HepG2 (cell line): ENCODE measurements around the gene FASLG. TPM values are rescaled to one million over a fixed set of nuclear protein-coding genes. Genes with fewer than 3 reads are reported as not detected.
A peak's percentile ranks its signal among the peaks of the same experiment; 100 is the strongest.

Source experiments
- ATAC-seq: fragments of 200-7000 bp; cut with Tn5 transposase; 3 replicates; pipeline ENCODE4 v1.9.1; 2020; ENCODE audit warnings: mild to moderate bottlenecking, moderate library complexity
- BruUV-seq: library from RNA; stranded (reverse); fragments of 400-500 nt; replicated peaks from 2 replicates; lab custom pipeline; 2021; lab: Mats Ljungman, UMichigan
- CTCF ChIA-PET: fragments of 300-600 bp; formaldehyde crosslinking; extraction: SDS; loops from one replicate; lab custom pipeline; 2021; ENCODE audit warnings: low total read pairs, inconsistent platforms, low intra/inter-chr PET ratio; lab: Yijun Ruan, JAX
- POLR2A ChIA-PET: fragments of 350-600 bp; sonication (Branson Sonifier 250); formaldehyde crosslinking; loops from one replicate; lab custom pipeline; 2020; ENCODE audit warnings: antibody characterized with exemption, inconsistent platforms; lab: Yijun Ruan, JAX
- DNase-seq: peaks from one replicate; pipeline ENCODE4 v3.0.0-alpha.2; 2015; ENCODE audit warnings: low spot score
- FAIRE-seq: peaks from 3 replicates; lab custom pipeline; 2011; peaks lifted over from hg19 to GRCh38; lab: Jason Lieb, UNC
- H2AFZ ChIP-seq: one replicate; pipeline ENCODE4 v1.6.1; 2011; ENCODE audit warnings: low read length, inconsistent platforms
- H3K27ac ChIP-seq: fragments of 300-600 bp; 3 replicates; pipeline ENCODE4 v1.8.0; 2011; ENCODE audit warnings: mixed run types, mild to moderate bottlenecking, mixed read lengths, low read length, inconsistent platforms; ENCODE audit not compliant: insufficient read depth; ENCODE audit errors: extremely low read length
- H3K27me3 ChIP-seq, 2 experiments: fragments of 200-600 bp in 1 of 2; 2 replicates in 1 of 2; 3 replicates in 1 of 2; pipeline versions ENCODE4 v1.6.0 to v1.8.0; 2011; ENCODE audit warnings: low read length in 2 of 2, mild to moderate bottlenecking in 2 of 2, moderate library complexity in 2 of 2, inconsistent platforms in 1 of 2; ENCODE audit not compliant: insufficient read depth in 2 of 2, control insufficient read depth in 1 of 2
- H3K36me3 ChIP-seq, 2 experiments: fragments of 200-600 bp in 1 of 2; replicated peaks in 1 of 2; 2 replicates in 1 of 2; 3 replicates in 1 of 2; pipeline versions ENCODE4 v1.5.1 to v1.8.0; 2011; ENCODE audit warnings: low read length in 2 of 2, inconsistent platforms in 1 of 2; ENCODE audit not compliant: insufficient read depth in 2 of 2, control insufficient read depth in 1 of 2
- H3K4me1 ChIP-seq: 2 replicates; pipeline ENCODE4 v1.5.1; 2012; ENCODE audit warnings: low read length, inconsistent platforms; ENCODE audit not compliant: insufficient read depth
- H3K4me2 ChIP-seq: 2 replicates; pipeline ENCODE4 v1.6.0; 2011; ENCODE audit warnings: low read depth, low read length, inconsistent platforms
- H3K4me3 ChIP-seq, 3 experiments: fragments of 200-600 bp in 1 of 3; sonication (generic), shearing (Covaris generic) in 1 of 3; replicated peaks in 1 of 3; 2 replicates each; pipeline ENCODE4 v1.5.1; 2011 to 2016; ENCODE audit warnings: low read length in 3 of 3, inconsistent platforms in 2 of 3, low read depth in 2 of 3, mild to moderate bottlenecking in 2 of 3, control low read depth in 1 of 3, mixed read lengths in 1 of 3; ENCODE audit not compliant: insufficient read depth in 1 of 3
- H3K79me2 ChIP-seq: one replicate; pipeline ENCODE4 v1.6.1; 2011; ENCODE audit warnings: low read length, inconsistent platforms; ENCODE audit not compliant: insufficient read depth
- H3K9ac ChIP-seq: 2 replicates; pipeline ENCODE4 v1.6.0; 2011; ENCODE audit warnings: mild to moderate bottlenecking, low read depth, low read length, inconsistent platforms; ENCODE audit not compliant: insufficient read depth
- H3K9me3 ChIP-seq: 2 replicates; pipeline ENCODE4 v1.5.1; 2012; ENCODE audit warnings: mild to moderate bottlenecking, low read length
- H4K20me1 ChIP-seq: 2 replicates; pipeline ENCODE4 v1.6.0; 2011; ENCODE audit warnings: inconsistent platforms, mild to moderate bottlenecking, low read length, moderate library complexity; ENCODE audit not compliant: insufficient read depth
- CEBPG ChIP-seq: IDR thresholded peaks from 2 replicates; pipeline ENCODE4 v1.6.1; 2016
- CREB3 ChIP-seq: sonication (generic); formaldehyde crosslinking; IDR thresholded peaks from 2 replicates; pipeline ENCODE4 v1.5.0; 2020; ENCODE audit warnings: missing genetic modification reagents
- TBX3 ChIP-seq: fragments of 450-650 bp; IDR thresholded peaks from 2 replicates; pipeline ENCODE4 v1.6.1; 2017; ENCODE audit warnings: antibody characterized with exemption, mild to moderate bottlenecking, inconsistent platforms, borderline replicate concordance
- ZKSCAN8 ChIP-seq: IDR thresholded peaks from 2 replicates; pipeline ENCODE4 v1.6.1; 2016; ENCODE audit warnings: borderline replicate concordance, missing genetic modification reagents, missing compliant biosample characterization
- WGBS: methylation state at CpG from one replicate; pipeline ENCODE4 v1.1.6; 2017; ENCODE audit warnings: low lambda C conversion rate; 5-methylcytosine and 5-hydroxymethylcytosine counted together
- in situ Hi-C: cut with HindIII; loops from 2 replicates; pipeline ENCODE4 v1.10.0; 2017; ENCODE audit warnings: low pct_unique_long_range_greater_than_20kb; ENCODE audit not compliant: extremely low pct_ligation_motif_present
- intact Hi-C: fragments of 100-400 bp; cut with micrococcal nuclease; formaldehyde crosslinking; loops from one replicate; pipeline ENCODE4 v1.10.0; 2022; ENCODE audit not compliant: unreplicated experiment
- polyA plus RNA-seq, 8 experiments: library from polyadenylated mRNA; depleted of rRNA in 3 of 8; stranded (reverse) in 7 of 8; unstranded in 1 of 8; fragments of >200 nt; fragmentation: Illumina TruSeq in 4 of 8; extraction: Trizol in 4 of 8; gene quantifications; 2 replicates each; pipeline versions ENCODE4 v1.2.1 to v1.2.3, GENCODE V29; 2011 to 2016; ENCODE audit warnings: low read depth in 4 of 8, missing spikeins in 1 of 8, mixed read lengths in 1 of 8; ENCODE audit not compliant: insufficient read depth in 1 of 8
- total RNA-seq, 5 experiments: library from RNA; depleted of rRNA; stranded (reverse); fragments of >200 nt; fragmentation: Illumina TruSeq; extraction: Trizol; gene quantifications; 2 replicates each; pipeline ENCODE4 v1.2.3, GENCODE V29; 2016; ENCODE audit warnings: low read depth in 1 of 5

Gene FASLG
- total and polyA plus RNA-seq, 2 of the 13 experiments (the other 11 are each of a cell fraction or from before 2014, with no cell fraction given): 0.08 TPM; not detected in 1

GRCh38 chr1:172630056-172630818 lies 28.7 kb upstream of the FASLG start:
- no TSS peak for BruUV-seq
- intact Hi-C loops: no loop called here
- no peak for TF ChIP-seq CREB3 (CRISPR knock-in tag)
- 0 out of 2 replicates have a peak, but pooled peaks have one; percentile 5 for TF ChIP-seq CEBPG (CRISPR knock-in tag)
- TF ChIP-seq, all 625 proteins: peak for 1
- H3K9me3 ChIP-seq: no peaks in the 10 kb centered on the region
- DNase-seq (no peak), FAIRE-seq (no peak), ATAC-seq (no peak)
- no peaks in the 10 kb centered on the region for H4K20me1 ChIP-seq
- no peak overlapping the region for H3K4me3 ChIP-seq
- H3K27me3 ChIP-seq: no peaks in the 10 kb centered on the region
- H3K27ac ChIP-seq: no peak overlapping the region
- in situ Hi-C loops: no loop called here
- CTCF ChIA-PET: no interaction called here
- no peak overlapping the region for H3K9ac ChIP-seq
- H3K4me1 ChIP-seq: peaks cover 36% of the 10 kb centered on the region
- POLR2A ChIA-PET: no interaction called here
- H2AFZ ChIP-seq: no peak overlapping the region
- no peaks in the 10 kb centered on the region for H3K79me2 ChIP-seq
- WGBS: 41% methylated on average over 11 of the region's 11 CpGs
- H3K36me3 ChIP-seq: no peaks in the 10 kb centered on the region
- H3K4me2 ChIP-seq: no peak overlapping the region

DNA sequence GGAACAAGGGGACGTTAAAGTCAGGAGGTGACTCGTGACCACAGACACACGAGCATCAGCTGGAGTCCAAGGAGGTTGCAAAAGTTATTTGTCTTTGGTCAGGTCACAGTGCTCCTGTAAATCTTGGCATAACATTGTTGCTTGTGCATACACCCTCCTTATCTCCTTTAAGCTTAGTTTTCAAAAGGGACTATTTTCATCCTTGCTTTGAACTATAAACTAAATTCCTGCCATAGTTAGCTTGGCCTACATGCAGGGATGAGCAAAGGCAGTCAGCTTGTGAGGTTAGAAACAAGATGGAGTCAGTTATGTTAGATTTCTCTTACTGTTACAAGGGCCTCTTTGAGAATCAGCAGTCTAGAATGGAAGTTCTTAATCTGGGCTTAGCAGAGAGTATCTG lies 28.0 kb upstream of the FASLG start:
- in situ Hi-C loops (no loop called here), intact Hi-C loops (no loop called here)
- peak; percentile 8 for DNase-seq
- TF ChIP-seq ZKSCAN8: peak; percentile 79; the same call in 1 of the 2 replicates
- no peak for TF ChIP-seq TBX3
- no peak for ATAC-seq
- WGBS: 0% methylated on average over 3 of the region's 3 CpGs
- Histone ChIP-seq H3K27ac (no peak overlapping the region), H2AFZ (no peak overlapping the region), H3K79me2 (no peaks in the 10 kb centered on the region), H3K9ac (no peak overlapping the region), H3K4me3 (no peak overlapping the region), H3K4me1 (peaks cover 36% of the 10 kb centered on the region), H3K9me3 (no peaks in the 10 kb centered on the region), H3K4me2 (no peak overlapping the region), H3K27me3 (no peaks in the 10 kb centered on the region), H3K36me3 (no peaks in the 10 kb centered on the region), H4K20me1 (no peaks in the 10 kb centered on the region)
- CTCF ChIA-PET: no interaction called here
- POLR2A ChIA-PET: no interaction called here
- no TSS peak for BruUV-seq
- no peak for FAIRE-seq
